ENCODE results near the gene DPP10. TPM values are rescaled to one million over a fixed set of nuclear protein-coding genes. Genes with fewer than 3 reads are reported as not detected.

DPP10 gene
- total and polyA plus RNA-seq, 10 donors = 0.02 TPM; not detected in 9

DNA sequence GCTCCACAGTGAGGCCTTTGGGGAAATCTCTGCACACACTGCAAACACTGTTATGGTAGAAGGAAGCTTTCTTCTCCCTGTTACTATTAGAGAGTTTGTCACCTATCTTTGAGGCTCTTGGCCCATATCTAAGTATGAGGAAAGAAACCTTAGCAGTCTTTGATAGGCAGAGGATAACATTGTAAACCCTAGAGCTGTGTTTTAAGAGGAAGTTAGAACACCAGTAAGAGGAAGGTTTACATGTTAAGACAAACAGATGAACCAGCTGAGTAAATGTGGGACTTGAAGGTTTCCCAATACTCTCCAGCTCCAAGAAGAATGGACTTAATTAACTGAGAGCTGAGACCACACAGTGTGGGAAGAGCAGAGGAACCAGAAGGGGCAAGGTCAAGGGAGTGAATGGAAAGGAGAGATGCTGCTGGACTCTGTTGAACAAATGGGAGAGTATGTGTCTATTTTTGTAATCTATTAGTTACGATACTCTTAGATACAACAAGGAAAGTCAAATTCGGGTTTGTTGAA, 257.0 kb downstream of the DPP10 start:
- TF ChIP-seq POLR2A (IDR thresholded peaks at IDR 0.05) = no peak
- TF ChIP-seq POLR2AphosphoS5 (IDR thresholded peaks at IDR 0.05) = no peak
- no peak for TF ChIP-seq CTCF (IDR thresholded peaks at IDR 0.05 in 8 of 11, conservative IDR thresholded peaks at IDR 0.05 in 3 of 11)
- no peaks in the 10 kb centered on the region for H3K4me1 ChIP-seq
- no peak overlapping the region for H3K27ac ChIP-seq
- 83 to 96% (median 88%) methylated on average over 2 of the region's 2 CpGs for WGBS, 5 donors
- no peaks in the 10 kb centered on the region for H3K27me3 ChIP-seq (replicated peaks in 1 of 7)
- H3K9me3 ChIP-seq = no peaks in the 10 kb centered on the region
- intact Hi-C loops (cut with DNase I; ENCODE audit: low total_unique reads) = no loop called here
- H3K36me3 ChIP-seq = no peaks in the 10 kb centered on the region
- no peak overlapping the region for H3K4me3 ChIP-seq
- DNase-seq = no peak

GRCh38 chr2:114700440-114700839, 258.0 kb downstream of the DPP10 start:
- WGBS, 5 donors = 59 to 71% (median 62%) methylated on average over 5 of the region's 5 CpGs
- Histone ChIP-seq H3K4me1 (no peaks in the 10 kb centered on the region), H3K27me3 (replicated peaks in 1 of 7) (no peaks in the 10 kb centered on the region), H3K4me3 (no peak overlapping the region), H3K27ac (no peak overlapping the region), H3K36me3 (no peaks in the 10 kb centered on the region), H3K9me3 (no peaks in the 10 kb centered on the region)
- TF ChIP-seq POLR2AphosphoS5 (IDR thresholded peaks at IDR 0.05) = no peak
- no peak for TF ChIP-seq POLR2A (IDR thresholded peaks at IDR 0.05)
- TF ChIP-seq CTCF (IDR thresholded peaks at IDR 0.05 in 8 of 11, conservative IDR thresholded peaks at IDR 0.05 in 3 of 11) = no peak
- no peak for DNase-seq
- intact Hi-C loops (cut with DNase I; ENCODE audit: low total_unique reads) = no loop called here

DNA sequence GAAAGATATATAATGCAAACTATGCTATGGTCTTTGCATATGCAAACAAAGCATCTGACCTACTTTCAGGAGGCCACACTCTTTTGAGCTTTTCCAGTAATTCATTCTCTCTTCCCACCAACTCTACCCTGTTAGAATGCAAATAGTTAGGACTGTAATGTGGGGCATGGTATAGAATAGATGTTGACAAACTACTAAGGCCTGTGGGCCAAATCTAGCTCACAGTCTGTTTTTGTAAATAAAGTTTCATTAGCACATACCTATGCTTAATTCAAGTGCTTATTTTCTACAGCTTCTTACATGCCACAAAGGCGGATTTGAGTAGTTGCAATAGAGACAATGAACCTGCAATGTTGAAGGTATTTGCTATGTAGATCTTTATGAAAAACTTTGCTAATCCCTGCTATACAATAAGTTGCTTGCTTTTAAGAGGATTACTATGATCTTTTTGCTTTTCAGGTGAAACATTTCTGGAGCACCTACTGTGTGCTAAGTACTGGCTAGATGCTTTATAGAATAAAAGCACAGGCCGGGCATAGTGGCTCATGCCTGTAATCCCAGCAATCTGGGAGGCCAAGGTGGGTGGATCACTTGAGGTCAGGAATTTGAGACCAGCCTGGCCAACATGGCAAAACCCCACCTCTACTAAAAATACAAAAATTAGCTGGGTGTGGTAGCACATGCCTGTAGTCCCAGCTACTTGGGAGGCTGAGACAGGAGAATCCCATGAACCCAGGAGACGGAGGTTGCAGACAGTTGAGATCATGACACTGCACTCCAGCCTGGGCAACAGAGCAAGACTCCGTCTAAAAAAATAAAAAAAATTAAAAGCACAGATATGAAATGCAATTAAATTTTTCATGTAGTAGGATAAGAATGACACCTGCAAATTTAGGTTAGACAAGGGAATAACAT, 267.8 kb downstream of the DPP10 start:
- Histone ChIP-seq H3K27me3 (replicated peaks in 1 of 7) (no peaks in the 10 kb centered on the region), H3K9me3 (no peaks in the 10 kb centered on the region), H3K4me3 (no peak overlapping the region), H3K27ac (no peak overlapping the region), H3K36me3 (no peaks in the 10 kb centered on the region), H3K4me1 (no peaks in the 10 kb centered on the region)
- intact Hi-C loops (cut with DNase I; ENCODE audit: low total_unique reads) = no loop called here
- TF ChIP-seq CTCF (IDR thresholded peaks at IDR 0.05 in 8 of 11, conservative IDR thresholded peaks at IDR 0.05 in 3 of 11) = no peak
- no peak for DNase-seq
- 68 to 85% (median 78%) methylated on average over 4 of the region's 4 CpGs for WGBS, 5 donors

DNA sequence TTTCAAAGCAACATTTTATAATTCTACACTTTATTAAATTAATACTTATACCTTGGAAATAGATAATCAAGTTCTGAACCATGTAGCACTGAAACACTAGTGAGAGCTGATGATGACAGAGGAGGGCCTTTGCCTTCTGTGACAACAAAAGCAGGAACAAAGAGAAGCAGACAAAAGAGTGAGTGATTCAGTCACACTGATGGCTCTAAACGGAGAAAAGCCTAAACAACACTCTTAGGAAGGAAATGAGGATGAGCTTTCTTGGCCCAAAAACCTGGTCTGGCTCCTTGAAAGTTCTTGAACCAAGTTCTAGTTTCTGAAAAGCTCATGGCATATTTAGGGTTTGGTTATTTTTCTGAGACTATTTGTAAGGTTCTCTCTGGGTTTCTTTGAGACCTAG, 271.9 kb downstream of the DPP10 start:
- H3K4me1 ChIP-seq = no peaks in the 10 kb centered on the region
- no peak overlapping the region for H3K27ac ChIP-seq
- no peaks in the 10 kb centered on the region for H3K27me3 ChIP-seq (replicated peaks in 1 of 7)
- no peaks in the 10 kb centered on the region for H3K9me3 ChIP-seq
- intact Hi-C loops (cut with DNase I; ENCODE audit: low total_unique reads) = no loop called here
- H3K36me3 ChIP-seq = no peaks in the 10 kb centered on the region
- no peak overlapping the region for H3K4me3 ChIP-seq
- no peak for DNase-seq
- WGBS, 5 donors = 16 to 27% (median 21%) methylated on average over 1 of the region's 1 CpG
- TF ChIP-seq CTCF (IDR thresholded peaks at IDR 0.05 in 8 of 11, conservative IDR thresholded peaks at IDR 0.05 in 3 of 11) (no peak), POLR2A (IDR thresholded peaks at IDR 0.05) (no peak), POLR2AphosphoS5 (IDR thresholded peaks at IDR 0.05) (no peak)
